Loucy (cell line): Measurements from ENCODE around the gene TTC7B.

Experiments
- EZH2phosphoT487 ChIP-seq: fragments of 200-600 bp; IDR thresholded peaks from 2 replicates; pipeline ENCODE4 v1.6.1; 2018; ENCODE audit warnings: antibody characterized with exemption, mild to moderate bottlenecking, moderate library complexity, borderline replicate concordance
- TF ChIP-seq, protein P1 (sequence below): fragments of 200-600 bp; sonication (generic); conservative IDR thresholded peaks from 2 replicates; pipeline ENCODE4 v1.5.1; 2014; ENCODE audit warnings: mild to moderate bottlenecking, antibody characterized with exemption, low read length

DNA sequence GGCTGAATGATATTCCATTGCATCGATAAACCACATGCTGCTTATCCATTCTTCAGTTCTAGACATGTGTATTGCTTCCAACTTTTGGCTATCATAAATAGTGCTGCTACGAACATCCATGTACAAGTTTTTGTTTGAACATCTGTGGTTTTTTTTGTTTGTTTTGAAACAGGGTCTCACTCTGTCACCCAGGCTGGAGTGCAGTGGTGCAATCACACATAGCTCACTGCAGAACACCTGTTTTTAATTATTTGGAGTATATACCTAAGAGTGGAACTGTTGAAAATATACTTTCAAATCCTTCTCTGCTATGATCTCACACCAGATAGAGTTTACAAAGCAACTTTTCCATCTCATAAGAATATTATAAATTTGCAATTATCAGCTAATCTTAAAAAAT lies 124.2 kb downstream of the TTC7B start:
- TF ChIP-seq, protein P1, sequence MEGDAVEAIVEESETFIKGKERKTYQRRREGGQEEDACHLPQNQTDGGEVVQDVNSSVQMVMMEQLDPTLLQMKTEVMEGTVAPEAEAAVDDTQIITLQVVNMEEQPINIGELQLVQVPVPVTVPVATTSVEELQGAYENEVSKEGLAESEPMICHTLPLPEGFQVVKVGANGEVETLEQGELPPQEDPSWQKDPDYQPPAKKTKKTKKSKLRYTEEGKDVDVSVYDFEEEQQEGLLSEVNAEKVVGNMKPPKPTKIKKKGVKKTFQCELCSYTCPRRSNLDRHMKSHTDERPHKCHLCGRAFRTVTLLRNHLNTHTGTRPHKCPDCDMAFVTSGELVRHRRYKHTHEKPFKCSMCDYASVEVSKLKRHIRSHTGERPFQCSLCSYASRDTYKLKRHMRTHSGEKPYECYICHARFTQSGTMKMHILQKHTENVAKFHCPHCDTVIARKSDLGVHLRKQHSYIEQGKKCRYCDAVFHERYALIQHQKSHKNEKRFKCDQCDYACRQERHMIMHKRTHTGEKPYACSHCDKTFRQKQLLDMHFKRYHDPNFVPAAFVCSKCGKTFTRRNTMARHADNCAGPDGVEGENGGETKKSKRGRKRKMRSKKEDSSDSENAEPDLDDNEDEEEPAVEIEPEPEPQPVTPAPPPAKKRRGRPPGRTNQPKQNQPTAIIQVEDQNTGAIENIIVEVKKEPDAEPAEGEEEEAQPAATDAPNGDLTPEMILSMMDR = no peak
- TF ChIP-seq EZH2phosphoT487 = no peak
